ENCODE data around the gene VWDE. TPM values are rescaled to one million over a fixed set of nuclear protein-coding genes. Genes with fewer than 3 reads are reported as not detected.

The VWDE gene
- total and polyA plus RNA-seq, 2 donors (not counting 3 experiments of a cell fraction or from before 2014, with no cell fraction given) = 0.11 to 0.17 TPM

- FAIRE-seq (no peak), DNase-seq (ENCODE audit: low read depth, low spot score) (no peak)
- H3K27me3 ChIP-seq (ENCODE audit: control insufficient read depth in 2 of 2, insufficient read depth in 2 of 2, low read length in 2 of 2) = peaks cover 0 to 3% of the 10 kb centered on the region in 2 experiments
- intact Hi-C loops (cut with micrococcal nuclease) = no loop called here
- no peaks in the 10 kb centered on the region for H4K20me1 ChIP-seq (replicated peaks; ENCODE audit: control insufficient read depth, extremely low read depth, insufficient read depth, low read length)
- ChIA-PET CTCF (no interaction called here), POLR2A (no interaction called here)
- H3K79me2 ChIP-seq (ENCODE audit: control insufficient read depth, insufficient read depth, low read length) = no peaks in the 10 kb centered on the region
- H3K9me1 ChIP-seq (replicated peaks; ENCODE audit: control insufficient read depth, extremely low read depth, insufficient read depth, low read length) = no peaks in the 10 kb centered on the region
- no peaks in the 10 kb centered on the region for H3K4me1 ChIP-seq (ENCODE audit: control insufficient read depth, extremely low read depth, insufficient read depth, low read length)
- no peak overlapping the region for H3K9ac ChIP-seq (replicated peaks; ENCODE audit: extremely low read depth, insufficient read depth, low read length)
- no TSS peak for BruUV-seq (replicated peaks)
- dilution Hi-C loops (cut with MboI; ENCODE audit: extremely low pct_ligation_motif_present, low sequenced_read_pairs) = no loop called here
- H2AFZ ChIP-seq (ENCODE audit: low read depth, low read length) = no peak overlapping the region
- H3K36me3 ChIP-seq (ENCODE audit: control insufficient read depth in 2 of 2, extremely low read depth in 1 of 2, insufficient read depth in 2 of 2, low read length in 2 of 2) = no peaks in the 10 kb centered on the region
- H3K4me3 ChIP-seq (replicated peaks in 1 of 3; ENCODE audit: insufficient read depth in 1 of 3, low read depth in 1 of 3, low read length in 3 of 3) = no peak overlapping the region
- no peak overlapping the region for H3K4me2 ChIP-seq (ENCODE audit: insufficient read depth, low read length)
- TF ChIP-seq, protein P1, sequence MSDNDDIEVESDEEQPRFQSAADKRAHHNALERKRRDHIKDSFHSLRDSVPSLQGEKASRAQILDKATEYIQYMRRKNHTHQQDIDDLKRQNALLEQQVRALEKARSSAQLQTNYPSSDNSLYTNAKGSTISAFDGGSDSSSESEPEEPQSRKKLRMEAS (IDR thresholded peaks at IDR 0.05; ENCODE audit: insufficient read depth, insufficient read length) = no peak
- TF ChIP-seq POLR2A (IDR thresholded peaks at IDR 0.05; ENCODE audit: low read depth, low read length) = no peak
- TF ChIP-seq CTCF (IDR thresholded peaks at IDR 0.05; ENCODE audit: extremely low read depth in 1 of 2, insufficient read depth in 1 of 2, low read depth in 1 of 2, low read length in 2 of 2) = no peak
- TF ChIP-seq JUN (IDR thresholded peaks at IDR 0.05; ENCODE audit: borderline replicate concordance, insufficient read depth, insufficient read length, low read depth) = no peak
- TF ChIP-seq FOS (IDR thresholded peaks at IDR 0.05; ENCODE audit: borderline replicate concordance, insufficient read depth, low read length) = no peak
- TF ChIP-seq POLR2AphosphoS5 (IDR thresholded peaks at IDR 0.05; ENCODE audit: insufficient read depth, low read depth, low read length) = no peak
- TF ChIP-seq MYC (IDR thresholded peaks at IDR 0.05; ENCODE audit: low read depth, low read length) = no peak
- TF ChIP-seq EZH2 (IDR thresholded peaks at IDR 0.05; ENCODE audit: borderline replicate concordance, low read depth, low read length, severe bottlenecking) = no peak
- H3K9me3 ChIP-seq (replicated peaks; ENCODE audit: control insufficient read depth, insufficient read depth, low read length) = no peaks in the 10 kb centered on the region
- H3K27ac ChIP-seq (ENCODE audit: insufficient read depth, low read depth, low read length) = no peak overlapping the region
Measured at GRCh38 chr7:12369072-12369471, 34.6 kb downstream of the VWDE start.
